A673 (cell line): Measurements from ENCODE around the gene FERMT2. TPM values are rescaled to one million over a fixed set of nuclear protein-coding genes. Genes with fewer than 3 reads are reported as not detected.
"Not testable (repeated sequence)": the region's sequence is repeated elsewhere in the genome, so short reads cannot be mapped to it uniquely, and the experiment has no call there.

ENCODE experiments used
- BruUV-seq: library from RNA; stranded (reverse); fragments of 400-500 nt; replicated peaks from 2 replicates; lab custom pipeline; 2021; lab: Mats Ljungman, UMichigan
- CTCF ChIA-PET: fragments of 300-600 bp; sonication (Branson Sonifier 250); formaldehyde crosslinking; loops from one replicate; lab custom pipeline; 2022; ENCODE audit warnings: antibody characterized with exemption; lab: Charles Lee
- POLR2A ChIA-PET: fragments of 300-600 bp; sonication (Branson Sonifier 250); formaldehyde crosslinking; loops from one replicate; lab custom pipeline; 2022; ENCODE audit warnings: antibody characterized with exemption; ENCODE audit not compliant: low non-redundant PET; lab: Charles Lee
- DNase-seq: peaks from one replicate; pipeline ENCODE4 v3.0.0-alpha.2; 2015; ENCODE audit warnings: low spot score
- H3K27ac ChIP-seq: fragments of 200-600 bp; sonication (generic); 2 replicates; pipeline ENCODE4 v1.5.1; 2016; ENCODE audit warnings: mixed run types, low read depth, mild to moderate bottlenecking, mixed read lengths, antibody characterized with exemption, low read length; ENCODE audit not compliant: poor library complexity, severe bottlenecking
- H3K27me3 ChIP-seq: fragments of 200-600 bp; sonication (generic); replicated peaks from 2 replicates; pipeline ENCODE4 v1.6.1; 2017; ENCODE audit warnings: mixed run types, low read depth, mild to moderate bottlenecking, mixed read lengths, antibody characterized with exemption, low read length; ENCODE audit not compliant: insufficient read depth, poor library complexity
- H3K36me3 ChIP-seq: fragments of 200-600 bp; sonication (generic); 2 replicates; pipeline ENCODE4 v1.6.1; 2016; ENCODE audit warnings: mixed run types, mild to moderate bottlenecking, mixed read lengths, antibody characterized with exemption, low read length; ENCODE audit not compliant: insufficient read depth, poor library complexity, severe bottlenecking
- H3K4me1 ChIP-seq: fragments of 200-600 bp; sonication (generic); 2 replicates; pipeline ENCODE4 v1.6.1; 2017; ENCODE audit warnings: mixed run types, mild to moderate bottlenecking, mixed read lengths, antibody characterized with exemption, low read length; ENCODE audit not compliant: insufficient read depth, poor library complexity, severe bottlenecking
- H3K4me3 ChIP-seq: fragments of 200-600 bp; sonication (generic); 2 replicates; pipeline ENCODE4 v1.5.1; 2016; ENCODE audit warnings: low read depth, mixed run types, mild to moderate bottlenecking, mixed read lengths, low read length; ENCODE audit not compliant: poor library complexity, severe bottlenecking
- H3K9me3 ChIP-seq: fragments of 200-600 bp; sonication (generic); 2 replicates; pipeline ENCODE4 v1.6.1; 2016; ENCODE audit warnings: mixed run types, low read depth, mild to moderate bottlenecking, mixed read lengths, antibody characterized with exemption, low read length; ENCODE audit not compliant: poor library complexity, severe bottlenecking
- CTCF ChIP-seq: fragments of 300-800, 200-600 bp; sonication (generic); conservative IDR thresholded peaks from 2 replicates; pipeline ENCODE4 v1.5.1; 2017; ENCODE audit warnings: low read depth, mild to moderate bottlenecking, antibody characterized with exemption, low read length, moderate library complexity, mixed read lengths
- EZH2 ChIP-seq: fragments of 200-600 bp; sonication (generic); IDR thresholded peaks from 2 replicates; pipeline ENCODE4 v1.6.1; 2017; ENCODE audit warnings: borderline replicate concordance, low read depth, mild to moderate bottlenecking, mixed read lengths, antibody characterized with exemption, low read length; ENCODE audit not compliant: poor library complexity, severe bottlenecking
- intact Hi-C: fragments of 100-400 bp; cut with micrococcal nuclease; formaldehyde crosslinking; loops from one replicate; pipeline ENCODE4 v1.10.0; 2022; ENCODE audit not compliant: unreplicated experiment
- total RNA-seq: library from RNA; stranded (reverse); gene quantifications from 2 replicates; pipeline ENCODE4 v1.2.3, GENCODE V29; 2021

The FERMT2 gene
- total RNA-seq, 1 experiment from 2014 or later = 38.3 TPM

GRCh38 chr14:52922059-52922458 is 28.8 kb downstream of the FERMT2 start:
- BruUV-seq = no TSS peak
- CTCF ChIA-PET = no interaction called here
- TF ChIP-seq CTCF = no peak
- no peak for TF ChIP-seq EZH2
- intact Hi-C loops = no loop called here
- Histone ChIP-seq H3K9me3 (no peaks in the 10 kb centered on the region), H3K4me1 (peaks cover 62% of the 10 kb centered on the region), H3K27ac (peak overlapping the region; percentile 6), H3K36me3 (no peaks in the 10 kb centered on the region), H3K27me3 (no peaks in the 10 kb centered on the region), H3K4me3 (no peak overlapping the region)
- no peak for DNase-seq
- POLR2A ChIA-PET = interaction anchor here (0.6 kb wide), 1 partner anchor 608 kb away, joined by 5 read pairs; no protein-coding TSS in a partner anchor

GRCh38 chr14:52920411-52920810 is 30.4 kb downstream of the FERMT2 start:
- CTCF ChIA-PET, DNase-seq, H3K36me3 ChIP-seq, H3K9me3 ChIP-seq, intact Hi-C loops, BruUV-seq, H3K4me3 ChIP-seq, POLR2A ChIA-PET, H3K27me3 ChIP-seq: not testable (repeated sequence)
- H3K27ac ChIP-seq = peak overlapping the region; percentile 65
- H3K4me1 ChIP-seq = peaks cover 57% of the 10 kb centered on the region

- intact Hi-C loops = no loop called here
- DNase-seq = no peak
- TF ChIP-seq EZH2 (no peak), CTCF (no peak)
- POLR2A ChIA-PET = no interaction called here
- H3K27ac ChIP-seq = peak overlapping the region; percentile 65
- peaks cover 59% of the 10 kb centered on the region for H3K4me1 ChIP-seq
- H3K9me3 ChIP-seq = no peaks in the 10 kb centered on the region
- H3K27me3 ChIP-seq = no peaks in the 10 kb centered on the region
- BruUV-seq = no TSS peak
- no peak overlapping the region for H3K4me3 ChIP-seq
- CTCF ChIA-PET = no interaction called here
- H3K36me3 ChIP-seq = no peaks in the 10 kb centered on the region
Measured at GRCh38 chr14:52919971-52920370, 30.9 kb downstream of the FERMT2 start.

GRCh38 chr14:52918486-52918885 is 32.4 kb downstream of the FERMT2 start:
- Histone ChIP-seq H3K36me3 (no peaks in the 10 kb centered on the region), H3K27ac (peak overlapping the region; percentile 65), H3K9me3 (no peaks in the 10 kb centered on the region), H3K4me3 (no peak overlapping the region), H3K27me3 (no peaks in the 10 kb centered on the region), H3K4me1 (peaks cover 60% of the 10 kb centered on the region)
- intact Hi-C loops = no loop called here
- ChIA-PET POLR2A (interaction anchor here (0.6 kb wide), 1 partner anchor 82 kb away, joined by 7 read pairs; no protein-coding TSS in a partner anchor), CTCF (no interaction called here)
- peak; percentile 75 for DNase-seq
- TF ChIP-seq CTCF (no peak), EZH2 (no peak)
- no TSS peak for BruUV-seq
